A549 treated with ZK216348 at 1 μM for 4 hours (cell line): ENCODE measurements around the gene TNFSF12. TPM values are rescaled to one million over a fixed set of nuclear protein-coding genes. Genes with fewer than 3 reads are reported as not detected.

Source experiments
- total RNA-seq: library from RNA; stranded (reverse); fragments of 200-300 nt; extraction: Qiagen RNA extraction; gene quantifications from 5 replicates; pipeline ENCODE4 v1.2.3, GENCODE V29; 2022; ENCODE audit warnings: low read depth

The TNFSF12 gene
- 7.8 to 14.5 TPM (median 12.5 TPM) in 5 replicates for total RNA-seq

DNA sequence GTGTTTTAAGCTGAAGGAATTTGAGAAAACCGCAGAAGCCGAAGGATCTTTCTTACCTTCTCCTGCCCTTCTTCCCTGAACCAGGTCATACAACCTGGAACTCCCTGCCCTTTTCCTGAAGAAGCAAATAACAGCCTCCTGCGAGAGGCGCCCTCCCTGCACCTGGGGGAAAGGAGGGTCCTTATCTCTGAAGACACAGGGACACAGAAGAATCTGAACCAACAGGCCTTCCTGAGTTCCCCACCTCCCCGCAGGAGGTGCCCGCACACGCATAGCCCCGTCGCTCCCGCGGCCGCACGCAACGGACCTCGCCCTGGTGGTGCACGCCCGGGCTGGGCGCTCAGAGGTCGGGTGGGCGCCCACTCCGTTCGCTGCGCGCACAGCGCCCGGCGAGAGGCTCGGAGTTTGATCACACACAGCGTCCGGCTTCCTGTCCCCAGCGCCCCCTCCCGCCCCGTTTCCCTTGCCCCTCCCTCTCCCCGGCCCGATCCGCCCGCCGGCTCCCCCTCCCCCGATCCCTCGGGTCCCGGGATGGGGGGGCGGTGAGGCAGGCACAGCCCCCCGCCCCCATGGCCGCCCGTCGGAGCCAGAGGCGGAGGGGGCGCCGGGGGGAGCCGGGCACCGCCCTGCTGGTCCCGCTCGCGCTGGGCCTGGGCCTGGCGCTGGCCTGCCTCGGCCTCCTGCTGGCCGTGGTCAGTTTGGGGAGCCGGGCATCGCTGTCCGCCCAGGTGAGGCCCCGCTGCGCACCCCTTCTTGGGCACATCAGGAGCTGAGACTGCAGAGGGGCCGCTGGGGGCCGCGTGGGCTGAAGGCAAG, at the start of gene TNFSF12:
Gene TNFSF12, plus strand, starts transcription at position 474 of the 816 bp plus-strand sequence. Its CDS starts 96 bp downstream, at position 570.

GRCh38 chr17:7558544-7559319, 9.9 kb downstream of the TNFSF12 start, which contains the start of gene TNFSF13:
Gene TNFSF13 (plus strand): TSS chr17:7558750. CDS start chr17:7559040, 290 bp downstream.

GRCh38 chr17:7561589-7562207, 12.8 kb downstream of the TNFSF12 start, which contains the start of gene SENP3:
Gene SENP3 (plus strand): TSS chr17:7561919. CDS start chr17:7563077, 1,158 bp downstream.

GRCh38 chr17:7579001-7579833, 30.4 kb downstream of the TNFSF12 start, which contains the start of gene CD68:
Gene CD68 (plus strand): TSS chr17:7579638. CDS start chr17:7579678, 40 bp downstream.

GRCh38 chr17:7583253-7584109, 34.6 kb downstream of the TNFSF12 start, which contains the start of gene MPDU1:
Gene MPDU1 (plus strand): TSS chr17:7583852. CDS start chr17:7583863, 11 bp downstream.

GRCh38 chr17:7589891-7590691, 41.2 kb downstream of the TNFSF12 start, which contains the start of gene SOX15:
Gene SOX15 (minus strand): TSS chr17:7590094. CDS start chr17:7589676, 418 bp downstream.

Other genes with a start within 250 kb of the TNFSF12 start
- gene EIF5A, start 241.4 kb upstream of the TNFSF12 start, total RNA-seq = 1,510 to 1,758 TPM (median 1,707 TPM) in 5 replicates
- gene GPS2, start 233.7 kb upstream of the TNFSF12 start, total RNA-seq = 96.6 to 116 TPM (median 107 TPM) in 5 replicates
- gene NEURL4, start 219.7 kb upstream of the TNFSF12 start, total RNA-seq = 17.1 to 38.9 TPM (median 32.2 TPM) in 5 replicates
- gene ACAP1, start 212.5 kb upstream of the TNFSF12 start, total RNA-seq = 2.9 to 5.3 TPM (median 3.1 TPM) in 5 replicates
- gene KCTD11, start 196.9 kb upstream of the TNFSF12 start, total RNA-seq = 10.1 to 14.9 TPM (median 13.1 TPM) in 5 replicates
- not detected in 5 replicates for gene TMEM95, start 193.9 kb upstream of the TNFSF12 start, total RNA-seq
- gene TNK1, start 168.0 kb upstream of the TNFSF12 start, total RNA-seq = 1.3 to 1.9 TPM (median 1.8 TPM) in 5 replicates
- gene PLSCR3, start 154.5 kb upstream of the TNFSF12 start, total RNA-seq = 29.3 to 48.8 TPM (median 39.6 TPM) in 5 replicates
- gene TMEM256, start 145.0 kb upstream of the TNFSF12 start, total RNA-seq = 179 to 229 TPM (median 210 TPM) in 5 replicates
- 11.6 to 21.8 TPM (median 19.1 TPM) in 5 replicates for gene NLGN2, start 141.2 kb upstream of the TNFSF12 start, total RNA-seq
- gene SPEM1, start 128.7 kb upstream of the TNFSF12 start, total RNA-seq = not detected in 5 replicates
- gene SPEM2, start 123.4 kb upstream of the TNFSF12 start, total RNA-seq = not detected in 5 replicates
- not detected in 5 replicates for gene SPEM3, start 120.2 kb upstream of the TNFSF12 start, total RNA-seq
- 9.4 to 14.9 TPM (median 13.7 TPM) in 5 replicates for gene TMEM102, start 113.6 kb upstream of the TNFSF12 start, total RNA-seq
- 0.99 to 1.7 TPM (median 1.0 TPM) in 5 replicates for gene FGF11, start 109.5 kb upstream of the TNFSF12 start, total RNA-seq
- gene CHRNB1, start 104.0 kb upstream of the TNFSF12 start, total RNA-seq = 6.9 to 9.9 TPM (median 9.7 TPM) in 5 replicates
- 18.5 to 27.9 TPM (median 24.6 TPM) in 5 replicates for gene ZBTB4, start 69.4 kb upstream of the TNFSF12 start, total RNA-seq
- gene SLC35G6, start 67.6 kb upstream of the TNFSF12 start, total RNA-seq = not detected in 5 replicates
- gene POLR2A, start 64.7 kb upstream of the TNFSF12 start, total RNA-seq = 47.9 to 98.5 TPM (median 85.3 TPM) in 5 replicates
- 0.09 to 1.5 TPM (median 0.57 TPM) in 5 replicates for gene TNFSF13, start 9.7 kb downstream of the TNFSF12 start, total RNA-seq
- 96.5 to 108 TPM (median 105 TPM) in 5 replicates for gene SENP3, start 12.9 kb downstream of the TNFSF12 start, total RNA-seq
- gene CD68, start 30.6 kb downstream of the TNFSF12 start, total RNA-seq = 23.3 to 40.6 TPM (median 33.0 TPM) in 5 replicates
- gene MPDU1, start 34.8 kb downstream of the TNFSF12 start, total RNA-seq = 110 to 132 TPM (median 116 TPM) in 5 replicates
- gene SOX15, start 41.0 kb downstream of the TNFSF12 start, total RNA-seq = 0.22 to 0.34 TPM (median 0.30 TPM) in 5 replicates
- 45.1 to 62.0 TPM (median 57.6 TPM) in 5 replicates for gene FXR2, start 65.8 kb downstream of the TNFSF12 start, total RNA-seq
- gene SAT2, start 78.8 kb downstream of the TNFSF12 start, total RNA-seq = 58.1 to 95.8 TPM (median 79.3 TPM) in 5 replicates
- gene SHBG, start 81.1 kb downstream of the TNFSF12 start, total RNA-seq = 0.32 to 1.1 TPM (median 0.62 TPM) in 5 replicates
- gene ATP1B2, start 101.9 kb downstream of the TNFSF12 start, total RNA-seq = 0.20 to 0.74 TPM (median 0.22 TPM) in 5 replicates
- 38.9 to 53.5 TPM (median 49.6 TPM) in 5 replicates for gene TP53, start 138.4 kb downstream of the TNFSF12 start, total RNA-seq
- gene WRAP53, start 139.4 kb downstream of the TNFSF12 start, total RNA-seq = 24.4 to 43.8 TPM (median 40.2 TPM) in 5 replicates
- gene EFNB3, start 156.1 kb downstream of the TNFSF12 start, total RNA-seq = 1.2 to 1.7 TPM (median 1.5 TPM) in 5 replicates
- gene DNAH2, start 168.7 kb downstream of the TNFSF12 start, total RNA-seq = 0.01 TPM in 3 of 5 replicates, not detected in the others